ENCODE data around the gene RAP2C.
"Not testable (repeated sequence)": the region's sequence is repeated elsewhere in the genome, so short reads cannot be mapped to it uniquely, and the experiment has no call there.

The RAP2C gene

DNA sequence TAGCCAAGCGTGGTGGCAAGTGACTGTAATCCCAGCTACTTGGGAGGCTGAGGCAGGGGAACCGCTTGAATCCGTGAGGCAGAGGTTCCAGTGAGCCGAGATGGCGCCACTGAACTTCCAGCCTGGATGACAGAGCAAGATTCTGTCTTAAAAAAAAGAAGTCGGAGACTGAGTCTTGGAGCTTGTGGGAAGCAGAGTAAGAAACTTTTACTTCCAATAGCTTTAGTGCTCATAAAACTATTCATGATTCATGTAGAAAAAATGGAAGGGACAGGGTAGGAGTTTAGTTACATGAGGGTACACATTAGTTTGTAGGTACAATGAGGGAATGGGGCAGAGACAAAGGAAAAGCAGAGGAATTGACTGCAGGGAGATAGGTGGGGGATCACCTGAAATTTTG lies 19.3 kb downstream of the RAP2C start:
- no peak for DNase-seq (ENCODE audit: low read depth)

DNA sequence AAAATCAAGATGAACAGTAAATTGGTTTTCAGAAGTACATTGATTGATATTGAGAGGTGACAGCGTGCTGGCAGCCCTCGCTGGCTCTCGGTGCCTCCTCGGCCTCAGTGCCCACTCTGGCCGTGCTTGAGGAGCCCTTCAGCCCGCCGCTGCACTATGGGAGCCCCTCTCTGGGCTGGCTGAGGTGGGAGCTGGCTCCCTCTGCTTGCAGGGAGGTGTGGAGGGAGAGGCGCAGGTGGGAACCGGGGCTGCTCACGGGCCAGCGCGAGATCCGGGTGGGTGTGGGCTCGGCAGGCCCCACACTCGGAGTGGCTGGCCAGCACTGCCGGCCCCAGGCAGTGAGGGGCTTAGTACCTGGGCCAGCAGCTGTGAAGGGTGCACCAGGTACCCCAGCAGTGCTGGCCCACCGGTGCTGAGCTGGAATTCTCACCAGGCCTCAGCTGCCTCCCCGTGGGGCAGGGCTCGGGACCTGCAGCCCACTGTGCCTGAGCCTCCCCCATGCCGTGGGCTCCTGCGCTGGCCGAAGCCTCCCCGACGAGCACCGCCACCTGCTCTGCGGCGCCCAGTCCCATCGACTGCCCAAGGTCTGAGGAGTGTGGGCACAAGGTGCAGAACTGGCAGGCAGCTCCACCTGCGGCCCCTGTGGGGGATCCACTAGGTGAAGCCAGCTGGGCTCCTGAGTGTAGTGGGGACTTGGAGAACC lies 25.2 kb downstream of the RAP2C start:
- DNase-seq (ENCODE audit: low read depth): no peak

DNA sequence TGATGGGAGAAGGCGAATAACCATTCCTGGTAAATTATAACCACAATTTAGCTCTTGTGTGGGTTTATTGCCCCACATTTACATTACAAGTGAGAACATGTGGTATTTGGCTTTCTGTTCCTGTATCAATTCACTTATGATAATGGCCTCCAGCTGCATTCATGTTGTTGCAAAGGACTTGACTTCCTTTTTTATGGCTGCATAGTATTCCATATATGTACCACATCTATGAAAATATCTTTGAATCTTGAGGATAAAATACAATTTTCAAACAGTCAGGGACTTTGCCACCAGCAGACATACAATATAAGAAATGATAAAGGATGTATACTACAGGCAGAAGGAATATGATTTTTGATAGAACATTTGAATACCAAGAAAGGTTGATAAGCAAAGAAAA lies 27.3 kb downstream of the RAP2C start:
- DNase-seq (ENCODE audit: low read depth): no peak

DNA sequence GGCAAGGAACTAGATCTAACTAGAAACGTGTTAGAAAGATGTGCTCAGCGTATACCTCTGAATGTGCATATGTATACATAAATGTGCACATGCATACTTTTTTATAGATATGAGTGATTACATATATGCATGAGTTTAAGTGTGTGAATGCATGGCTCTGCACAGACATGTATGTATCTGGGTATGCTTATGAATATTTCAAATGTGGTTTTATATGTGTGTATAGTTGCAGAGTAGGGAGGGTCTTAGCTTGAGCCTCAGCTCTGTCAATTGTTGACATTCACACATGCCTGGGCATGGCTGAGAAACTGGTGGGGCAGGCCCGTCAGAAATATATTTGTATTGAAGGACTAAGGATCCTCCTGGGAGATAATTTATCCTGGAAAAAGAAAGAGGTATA lies 31.1 kb downstream of the RAP2C start:
- DNase-seq (ENCODE audit: low read depth): no peak

DNA sequence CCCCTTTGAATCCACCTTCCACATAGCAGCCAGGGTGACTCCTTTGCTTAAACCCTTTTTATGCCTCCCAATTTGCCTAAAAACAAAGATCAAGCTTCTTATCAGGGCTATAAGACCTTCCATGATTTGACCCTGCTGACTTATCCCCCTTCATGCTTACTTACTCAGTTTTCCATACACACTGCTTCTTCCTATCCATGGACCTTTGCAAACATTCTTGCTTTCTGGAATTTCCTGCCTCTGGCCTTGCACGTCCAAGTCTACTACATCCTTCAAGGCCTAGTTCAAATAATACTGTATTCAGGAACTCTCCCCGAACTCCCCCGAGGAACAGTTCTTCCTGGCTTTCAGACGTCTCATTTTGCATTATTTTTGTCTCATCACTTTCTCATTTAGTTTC lies 31.8 kb downstream of the RAP2C start:
- DNase-seq (ENCODE audit: low read depth): no peak

DNA sequence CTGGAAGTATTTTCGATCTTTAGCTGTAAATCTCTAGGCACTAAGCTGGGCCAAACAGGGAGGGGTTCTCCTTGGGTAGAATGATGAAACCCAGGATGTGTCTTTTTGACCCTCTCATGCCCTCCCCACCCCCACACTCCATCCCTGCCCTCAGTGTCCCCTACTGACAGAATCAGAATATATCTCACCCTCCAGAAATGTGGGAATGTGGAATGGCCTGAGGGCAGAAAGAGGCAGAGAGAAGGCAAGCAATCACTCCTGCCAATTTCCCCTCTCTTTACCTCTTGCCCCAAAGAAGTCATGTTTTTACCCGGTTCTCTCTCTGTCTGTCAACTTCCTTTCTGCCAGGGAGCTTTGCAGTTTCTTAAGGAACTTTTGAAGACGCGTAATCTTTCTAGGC lies 34.4 kb downstream of the RAP2C start:
- DNase-seq (ENCODE audit: low read depth): no peak

DNA sequence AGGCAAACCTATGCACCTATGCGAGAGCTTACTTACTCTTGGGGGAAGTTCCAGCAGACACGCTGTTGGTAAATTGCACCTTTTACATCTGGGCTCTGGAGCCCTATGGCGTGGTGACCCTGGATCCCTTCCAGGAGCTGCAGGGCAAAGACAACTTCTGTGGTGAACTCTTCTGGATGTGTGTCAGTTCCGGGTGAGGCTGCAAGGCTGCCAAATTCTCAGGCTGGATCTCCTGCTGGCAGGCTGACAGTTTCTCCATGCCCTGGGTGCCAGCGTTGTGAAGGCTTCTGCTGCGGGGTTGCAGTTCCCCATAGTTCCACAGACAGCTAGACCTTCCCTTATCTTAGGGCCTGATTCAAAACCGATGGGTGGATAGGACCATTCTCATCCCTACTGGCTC lies 37.9 kb downstream of the RAP2C start:
- DNase-seq (ENCODE audit: low read depth): no peak

DNA sequence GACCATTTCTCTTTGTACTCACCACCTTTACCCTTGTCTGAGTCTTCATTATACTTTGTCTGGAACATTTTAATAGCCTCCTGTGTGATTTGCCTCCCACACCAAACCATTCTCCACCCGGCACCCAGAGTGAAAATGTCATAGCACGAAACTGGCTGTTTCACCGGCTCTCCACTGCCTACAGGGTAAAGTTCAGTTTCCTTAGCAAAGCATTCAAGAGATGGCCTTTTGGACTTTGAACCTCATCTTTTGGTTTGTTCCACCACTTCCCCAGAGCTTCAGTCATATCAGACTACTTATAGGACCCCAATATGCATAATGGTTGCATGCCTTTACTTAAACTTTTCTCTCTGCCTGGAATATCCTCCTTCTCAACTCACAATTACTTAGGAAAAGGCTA lies 38.3 kb downstream of the RAP2C start:
- DNase-seq (ENCODE audit: low read depth): no peak

DNA sequence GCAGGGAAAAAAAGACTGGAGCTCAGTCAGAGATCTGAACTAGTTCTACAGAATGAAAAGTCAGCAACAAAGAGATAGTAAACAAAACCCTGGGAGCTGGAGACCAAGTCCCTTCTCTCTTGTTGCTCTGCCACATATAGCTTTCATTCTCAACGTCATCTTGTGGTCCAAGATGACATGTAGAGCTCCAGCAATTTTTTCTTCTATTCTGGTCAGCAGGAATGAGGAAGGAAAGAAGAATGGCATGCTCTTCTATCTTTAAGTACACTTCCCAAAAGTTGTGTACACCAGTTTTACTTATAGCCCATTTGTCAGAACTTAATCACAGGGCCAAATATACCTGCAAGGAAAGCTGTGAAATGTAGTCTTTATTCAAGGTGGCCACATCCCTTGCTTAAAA lies 45.6 kb downstream of the RAP2C start:
- DNase-seq (ENCODE audit: low read depth): no peak

DNA sequence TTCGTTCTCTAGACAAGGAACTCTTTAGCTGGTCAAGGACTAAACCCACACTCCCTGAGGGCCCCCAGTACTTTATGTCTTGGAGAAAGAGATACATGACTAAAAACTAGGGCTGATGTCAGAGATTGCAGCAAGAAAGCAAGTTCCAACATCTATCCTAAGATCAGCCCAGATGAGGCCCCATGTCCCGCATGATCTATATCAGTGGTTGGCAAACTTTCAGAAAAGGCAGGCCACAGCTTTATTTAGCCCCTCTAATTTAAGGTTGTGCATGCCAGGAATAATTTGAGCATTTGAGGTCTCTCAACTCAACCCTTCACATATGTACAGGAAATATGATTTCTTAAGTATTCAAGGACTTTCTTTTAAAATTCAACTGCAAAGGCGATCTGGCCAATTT lies 47.4 kb downstream of the RAP2C start:
- no peak for DNase-seq (ENCODE audit: low read depth)

DNA sequence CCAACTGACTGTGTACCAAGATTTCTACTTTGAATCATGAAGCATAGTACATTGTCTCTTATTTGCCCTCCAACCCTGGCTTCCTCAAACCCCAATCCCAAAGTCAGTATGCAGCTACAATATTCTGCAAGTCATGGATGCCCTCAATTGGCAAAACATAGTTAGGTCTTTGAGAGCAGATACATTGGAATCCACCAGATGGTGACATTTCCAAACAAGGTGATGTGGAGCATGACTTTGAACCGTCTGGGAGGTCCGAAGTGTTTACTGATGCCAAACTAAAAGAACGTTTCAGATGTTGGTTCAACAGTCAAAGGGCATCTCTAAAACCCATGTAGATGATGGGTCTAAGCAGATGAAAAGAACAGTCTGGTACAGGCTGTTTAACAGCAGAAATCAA lies 47.8 kb downstream of the RAP2C start:
- DNase-seq (ENCODE audit: low read depth): no peak

DNA sequence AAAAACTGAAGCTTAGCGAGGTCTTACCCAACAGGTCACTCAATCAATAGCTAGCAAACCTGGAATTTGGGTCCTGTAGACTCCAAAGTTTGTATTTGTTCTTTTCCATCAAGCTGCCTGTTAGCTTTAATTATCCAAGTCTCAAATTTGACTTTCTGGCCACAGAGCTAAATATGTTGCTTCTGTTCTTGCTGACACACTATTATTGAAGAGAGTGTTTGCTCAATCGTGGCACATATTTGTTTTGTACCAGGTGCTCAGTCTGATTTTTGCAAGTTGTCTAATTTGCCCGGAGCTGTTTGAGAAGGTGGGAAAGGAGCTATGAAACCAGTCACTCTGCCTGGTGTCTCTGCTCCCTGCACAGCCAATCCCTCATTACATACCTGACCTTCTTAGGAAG lies 49.7 kb downstream of the RAP2C start:
- no peak for DNase-seq (ENCODE audit: low read depth)

DNA sequence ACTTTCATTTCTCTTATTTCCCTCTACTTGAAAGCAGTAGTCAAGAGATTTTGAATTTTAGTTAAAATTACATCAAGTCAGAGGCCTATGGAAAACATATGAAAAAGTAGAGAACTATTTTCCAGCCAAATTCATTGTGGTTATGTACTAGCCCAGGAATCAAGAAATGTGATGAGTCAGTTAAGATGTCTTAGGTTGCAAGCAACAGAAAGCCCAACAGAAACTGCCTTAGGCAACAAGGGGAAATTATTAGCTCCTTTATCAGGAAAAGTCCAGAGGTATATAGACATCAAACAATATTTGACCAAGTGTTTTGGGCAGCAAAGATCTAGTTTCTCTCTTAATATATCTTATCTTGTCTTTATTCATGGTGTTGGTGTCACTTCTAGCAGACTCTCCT lies 53.6 kb downstream of the RAP2C start:
- no peak for DNase-seq (ENCODE audit: low read depth)

DNA sequence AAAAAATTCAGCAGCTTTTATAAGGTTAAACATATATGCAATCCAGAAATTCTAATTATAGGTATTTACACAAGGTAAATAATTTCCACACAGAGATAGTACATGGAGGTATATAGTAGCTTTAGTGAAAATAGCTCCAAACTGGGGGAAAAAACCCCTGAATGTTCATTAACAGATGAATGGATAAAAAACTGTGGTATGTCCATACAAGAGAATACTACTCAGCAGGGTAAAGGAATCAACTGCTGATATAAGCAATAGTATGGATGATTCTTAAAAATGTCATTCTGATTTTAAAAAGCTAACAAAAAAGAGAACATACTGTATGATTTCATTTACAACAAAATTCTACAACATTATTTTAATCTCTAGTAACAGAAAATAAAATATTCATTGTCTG lies 54.2 kb downstream of the RAP2C start:
- no peak for DNase-seq (ENCODE audit: low read depth)

DNA sequence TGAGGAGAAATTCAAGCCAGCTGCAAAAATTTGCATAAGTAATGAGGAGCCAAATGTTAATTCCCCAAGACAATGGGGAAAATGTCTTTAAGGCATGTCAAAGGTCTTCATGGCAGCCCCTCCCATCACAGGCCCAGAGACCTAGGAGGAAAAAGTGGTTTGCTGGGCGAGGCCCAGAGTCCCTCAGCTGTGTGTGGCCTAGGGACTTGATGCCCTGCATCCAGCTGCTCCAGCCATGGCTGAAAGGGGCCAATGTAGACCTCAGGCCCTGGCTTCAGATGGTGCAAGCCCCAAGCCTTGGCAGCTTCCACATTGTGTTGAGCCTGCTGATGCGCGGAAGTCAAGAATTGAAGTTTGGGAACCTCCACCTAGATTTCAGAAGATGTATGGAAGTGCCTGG lies 56.2 kb downstream of the RAP2C start:
- not testable (repeated sequence) for DNase-seq (ENCODE audit: low read depth)

DNA sequence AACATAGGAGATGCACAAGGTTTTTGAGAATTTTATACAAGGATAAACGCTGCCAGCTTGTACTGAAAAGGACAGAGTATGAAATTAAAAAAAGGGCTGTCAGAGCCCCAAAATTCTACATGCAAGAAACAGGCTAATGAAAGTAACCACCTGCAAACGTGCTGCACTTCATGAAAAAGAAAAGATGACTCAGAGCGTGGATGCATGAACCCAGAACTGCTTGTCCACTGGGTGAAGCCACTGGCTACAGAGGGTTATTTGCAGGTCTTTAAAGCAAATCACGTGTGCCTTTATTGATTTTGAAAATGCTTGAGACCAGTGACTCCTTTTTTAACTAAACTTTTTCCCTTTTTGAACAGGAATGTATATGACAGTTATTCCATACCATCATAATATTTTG lies 66.1 kb downstream of the RAP2C start:
- DNase-seq (ENCODE audit: low read depth): no peak

Data from HS-5 (cell line).